NCI-H774 (cell line): ENCODE measurements around the gene RPL13.

Experiments used
- DNase-seq: peaks from one replicate; lab custom pipeline; 2025; lab: John Stamatoyannopoulos, UW

The RPL13 gene

GRCh38 chr16:89560378-89561141 is at the start of gene RPL13:
Gene RPL13 (plus strand): TSS chr16:89560682. CDS start chr16:89560960, 278 bp downstream.
- peak; percentile 82 for DNase-seq

GRCh38 chr16:89511374-89511773 is 49.1 kb upstream of the RPL13 start:
- no peak for DNase-seq

- no peak for DNase-seq
Measured at GRCh38 chr16:89512453-89512852, 48.0 kb upstream of the RPL13 start.

- DNase-seq = no peak
Measured at GRCh38 chr16:89517128-89517527, 43.4 kb upstream of the RPL13 start.

GRCh38 chr16:89519881-89520280 is 40.6 kb upstream of the RPL13 start:
- DNase-seq = no peak

- DNase-seq = no peak
Measured at GRCh38 chr16:89522287-89522686, 38.2 kb upstream of the RPL13 start.

- DNase-seq = no peak
Measured at GRCh38 chr16:89523680-89524344, 36.7 kb upstream of the RPL13 start.

GRCh38 chr16:89525146-89525913 is 35.2 kb upstream of the RPL13 start:
- no peak for DNase-seq

- DNase-seq = no peak
Measured at GRCh38 chr16:89529097-89529496, 31.4 kb upstream of the RPL13 start.

- DNase-seq = no peak
Measured at GRCh38 chr16:89530401-89531381, 29.8 kb upstream of the RPL13 start.

GRCh38 chr16:89531821-89532526 is 28.5 kb upstream of the RPL13 start:
- DNase-seq = no peak

GRCh38 chr16:89534252-89534756 is 26.2 kb upstream of the RPL13 start:
- no peak for DNase-seq

GRCh38 chr16:89536371-89536770 is 24.1 kb upstream of the RPL13 start:
- no peak for DNase-seq

- no peak for DNase-seq
Measured at GRCh38 chr16:89536886-89537548, 23.5 kb upstream of the RPL13 start.

GRCh38 chr16:89537549-89537925 is 22.9 kb upstream of the RPL13 start:
- DNase-seq = no peak

- no peak for DNase-seq
Measured at GRCh38 chr16:89538286-89538685, 22.2 kb upstream of the RPL13 start.

GRCh38 chr16:89540557-89540956 is 19.9 kb upstream of the RPL13 start:
- DNase-seq = no peak

GRCh38 chr16:89541792-89542191 is 18.7 kb upstream of the RPL13 start:
- DNase-seq = no peak

- no peak for DNase-seq
Measured at GRCh38 chr16:89544113-89544512, 16.4 kb upstream of the RPL13 start.

GRCh38 chr16:89544713-89545043 is 15.8 kb upstream of the RPL13 start:
- DNase-seq = no peak
